ENCODE measurements around the gene SPSB1.

Gene SPSB1

DNA sequence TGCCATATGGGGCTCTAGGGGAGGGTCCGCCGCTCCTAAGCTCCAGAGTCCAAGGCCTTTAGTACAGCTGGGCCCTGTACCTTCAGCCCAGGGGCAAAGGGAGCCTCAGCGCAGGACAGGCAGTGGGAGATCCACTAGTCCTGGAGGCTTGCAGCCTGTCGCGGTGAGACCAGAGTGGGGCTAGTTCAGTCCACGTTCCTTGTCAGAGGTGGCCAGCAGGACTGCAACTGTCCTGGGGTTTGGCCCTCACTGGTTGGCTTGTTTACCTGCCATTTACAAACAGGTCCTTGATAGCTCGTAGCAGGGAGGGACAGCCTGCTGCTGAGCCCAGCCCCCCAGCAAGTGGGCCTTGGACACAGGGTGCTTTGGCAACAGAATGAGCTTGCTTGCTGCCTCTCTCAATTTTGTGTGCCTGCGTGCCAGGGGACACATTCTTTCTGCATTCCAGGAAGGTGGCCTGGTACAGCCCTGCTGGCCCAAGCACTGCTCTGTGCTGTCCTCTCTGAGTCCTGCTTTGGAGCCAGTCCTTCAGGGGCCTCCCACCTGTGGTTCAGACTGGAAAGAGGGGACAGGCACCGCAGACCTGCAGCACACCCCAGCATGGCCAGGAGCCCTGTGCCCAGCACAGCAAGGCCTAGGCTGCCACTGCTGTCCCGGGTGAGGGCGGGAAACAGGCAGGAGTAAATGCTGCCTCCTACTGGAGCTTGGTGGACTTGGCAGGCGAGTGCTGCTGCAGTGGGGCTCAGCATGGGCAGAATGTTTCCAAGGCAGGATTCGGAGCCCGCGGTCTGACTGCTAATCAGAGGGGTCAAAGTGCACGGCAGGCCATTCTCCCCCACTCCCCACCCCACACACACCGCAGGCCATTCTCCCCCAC is 42.9 kb upstream of the SPSB1 start:
- TF ChIP-seq SIN3A (IDR thresholded peaks at IDR 0.05; ENCODE audit: borderline replicate concordance, insufficient read depth, low read length) = no peak
- TF ChIP-seq, protein P1, sequence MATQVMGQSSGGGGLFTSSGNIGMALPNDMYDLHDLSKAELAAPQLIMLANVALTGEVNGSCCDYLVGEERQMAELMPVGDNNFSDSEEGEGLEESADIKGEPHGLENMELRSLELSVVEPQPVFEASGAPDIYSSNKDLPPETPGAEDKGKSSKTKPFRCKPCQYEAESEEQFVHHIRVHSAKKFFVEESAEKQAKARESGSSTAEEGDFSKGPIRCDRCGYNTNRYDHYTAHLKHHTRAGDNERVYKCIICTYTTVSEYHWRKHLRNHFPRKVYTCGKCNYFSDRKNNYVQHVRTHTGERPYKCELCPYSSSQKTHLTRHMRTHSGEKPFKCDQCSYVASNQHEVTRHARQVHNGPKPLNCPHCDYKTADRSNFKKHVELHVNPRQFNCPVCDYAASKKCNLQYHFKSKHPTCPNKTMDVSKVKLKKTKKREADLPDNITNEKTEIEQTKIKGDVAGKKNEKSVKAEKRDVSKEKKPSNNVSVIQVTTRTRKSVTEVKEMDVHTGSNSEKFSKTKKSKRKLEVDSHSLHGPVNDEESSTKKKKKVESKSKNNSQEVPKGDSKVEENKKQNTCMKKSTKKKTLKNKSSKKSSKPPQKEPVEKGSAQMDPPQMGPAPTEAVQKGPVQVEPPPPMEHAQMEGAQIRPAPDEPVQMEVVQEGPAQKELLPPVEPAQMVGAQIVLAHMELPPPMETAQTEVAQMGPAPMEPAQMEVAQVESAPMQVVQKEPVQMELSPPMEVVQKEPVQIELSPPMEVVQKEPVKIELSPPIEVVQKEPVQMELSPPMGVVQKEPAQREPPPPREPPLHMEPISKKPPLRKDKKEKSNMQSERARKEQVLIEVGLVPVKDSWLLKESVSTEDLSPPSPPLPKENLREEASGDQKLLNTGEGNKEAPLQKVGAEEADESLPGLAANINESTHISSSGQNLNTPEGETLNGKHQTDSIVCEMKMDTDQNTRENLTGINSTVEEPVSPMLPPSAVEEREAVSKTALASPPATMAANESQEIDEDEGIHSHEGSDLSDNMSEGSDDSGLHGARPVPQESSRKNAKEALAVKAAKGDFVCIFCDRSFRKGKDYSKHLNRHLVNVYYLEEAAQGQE (IDR thresholded peaks at IDR 0.05; ENCODE audit: insufficient read depth in 1 of 2, low read depth in 2 of 2, low read length in 2 of 2) = no peak
- peak; percentile 31 for TF ChIP-seq FOXP2 (optimal IDR thresholded peaks at IDR 0.05; ENCODE audit: borderline replicate concordance, extremely low read depth, extremely low read length, insufficient read depth)
- TF ChIP-seq POLR2AphosphoS5 (IDR thresholded peaks at IDR 0.05; ENCODE audit: low read depth, low read length) = no peak
- no peak for TF ChIP-seq TAF1 (IDR thresholded peaks at IDR 0.05; ENCODE audit: borderline replicate concordance, insufficient read depth, low read length)

GRCh38 chr1:9250411-9251381 is 42.0 kb upstream of the SPSB1 start:
- TF ChIP-seq, protein P1 (IDR thresholded peaks at IDR 0.05; ENCODE audit: insufficient read depth in 1 of 2, low read depth in 2 of 2, low read length in 2 of 2) = no peak
- TF ChIP-seq FOXP2 (optimal IDR thresholded peaks at IDR 0.05; ENCODE audit: borderline replicate concordance, extremely low read depth, extremely low read length, insufficient read depth) (no peak), TAF1 (IDR thresholded peaks at IDR 0.05; ENCODE audit: borderline replicate concordance, insufficient read depth, low read length) (no peak), POLR2AphosphoS5 (IDR thresholded peaks at IDR 0.05; ENCODE audit: low read depth, low read length) (no peak), SIN3A (IDR thresholded peaks at IDR 0.05; ENCODE audit: borderline replicate concordance, insufficient read depth, low read length) (no peak)

- TF ChIP-seq FOXP2 (optimal IDR thresholded peaks at IDR 0.05; ENCODE audit: borderline replicate concordance, extremely low read depth, extremely low read length, insufficient read depth) (no peak), POLR2AphosphoS5 (IDR thresholded peaks at IDR 0.05; ENCODE audit: low read depth, low read length) (no peak), SIN3A (IDR thresholded peaks at IDR 0.05; ENCODE audit: borderline replicate concordance, insufficient read depth, low read length) (no peak), TAF1 (IDR thresholded peaks at IDR 0.05; ENCODE audit: borderline replicate concordance, insufficient read depth, low read length) (no peak)
- TF ChIP-seq, protein P1 (IDR thresholded peaks at IDR 0.05; ENCODE audit: insufficient read depth in 1 of 2, low read depth in 2 of 2, low read length in 2 of 2) = no peak
These were observed 41.2 kb upstream of the SPSB1 start for GRCh38 chr1:9251501-9251900.

- TF ChIP-seq, protein P1 (IDR thresholded peaks at IDR 0.05; ENCODE audit: insufficient read depth in 1 of 2, low read depth in 2 of 2, low read length in 2 of 2) = no peak
- no peak for TF ChIP-seq TAF1 (IDR thresholded peaks at IDR 0.05; ENCODE audit: borderline replicate concordance, insufficient read depth, low read length)
- TF ChIP-seq FOXP2 (optimal IDR thresholded peaks at IDR 0.05; ENCODE audit: borderline replicate concordance, extremely low read depth, extremely low read length, insufficient read depth) = no peak
- TF ChIP-seq SIN3A (IDR thresholded peaks at IDR 0.05; ENCODE audit: borderline replicate concordance, insufficient read depth, low read length) = no peak
- no peak for TF ChIP-seq POLR2AphosphoS5 (IDR thresholded peaks at IDR 0.05; ENCODE audit: low read depth, low read length)
These were observed 39.7 kb upstream of the SPSB1 start for GRCh38 chr1:9253004-9253403.
